ENCODE measurements around the gene ORC4. TPM values are rescaled to one million over a fixed set of nuclear protein-coding genes. Genes with fewer than 3 reads are reported as not detected.
"Not testable (repeated sequence)": the region's sequence is repeated elsewhere in the genome, so short reads cannot be mapped to it uniquely, and the experiment has no call there.

Gene ORC4
- total RNA-seq, 1 donor: 22.4 TPM

GRCh38 chr2:148021886-148022285 lies 1.3 kb upstream of the ORC4 start:
- H3K4me3 ChIP-seq (ENCODE audit: insufficient read depth, low read length): peak overlapping the region; percentile 94
- peaks cover 20% of the 10 kb centered on the region for H3K4me1 ChIP-seq (ENCODE audit: insufficient read depth, low read length)
- peaks cover 91% of the 10 kb centered on the region for H3K79me2 ChIP-seq (ENCODE audit: insufficient read depth, low read length)
- no peaks in the 10 kb centered on the region for H3K9me3 ChIP-seq (ENCODE audit: low read depth, low read length)
- H3K27me3 ChIP-seq (ENCODE audit: insufficient read depth, low read length): no peaks in the 10 kb centered on the region
- peak overlapping the region; percentile 87 for H3K27ac ChIP-seq (ENCODE audit: low read depth, low read length)
- peak overlapping the region; percentile 95 for H3K4me2 ChIP-seq (ENCODE audit: insufficient read depth, low read length)
- peaks cover 12% of the 10 kb centered on the region for H4K20me1 ChIP-seq (ENCODE audit: insufficient read depth, low read length)
- no peak for DNase-seq (ENCODE audit: insufficient read length, low spot score, missing footprints)
- no peak for TF ChIP-seq CTCF (IDR thresholded peaks at IDR 0.05; ENCODE audit: extremely low read depth, low read depth, low read length)
- no peaks in the 10 kb centered on the region for H3K36me3 ChIP-seq (ENCODE audit: insufficient read depth, low read length)
- H2AFZ ChIP-seq (ENCODE audit: low read length): peak overlapping the region; percentile 27

- H3K36me3 ChIP-seq (ENCODE audit: insufficient read depth, low read length): no peaks in the 10 kb centered on the region
- no peaks in the 10 kb centered on the region for H3K27me3 ChIP-seq (ENCODE audit: insufficient read depth, low read length)
- no peak for TF ChIP-seq CTCF (IDR thresholded peaks at IDR 0.05; ENCODE audit: extremely low read depth, low read depth, low read length)
- H2AFZ ChIP-seq (ENCODE audit: low read length): peak within 1 kb of the TSS; percentile 99
- DNase-seq (ENCODE audit: insufficient read length, low spot score, missing footprints): no peak
- no peaks in the 10 kb centered on the region for H3K9me3 ChIP-seq (ENCODE audit: low read depth, low read length)
- H3K27ac ChIP-seq (ENCODE audit: low read depth, low read length): peak within 1 kb of the TSS; percentile 87
- peak within 1 kb of the TSS; percentile 94 for H3K4me3 ChIP-seq (ENCODE audit: insufficient read depth, low read length)
- H3K4me1 ChIP-seq (ENCODE audit: insufficient read depth, low read length): peaks cover 20% of the 10 kb centered on the region
- peak within 1 kb of the TSS; percentile 99 for H3K4me2 ChIP-seq (ENCODE audit: insufficient read depth, low read length)
- peaks cover 92% of the 10 kb centered on the region for H3K79me2 ChIP-seq (ENCODE audit: insufficient read depth, low read length)
- peaks cover 15% of the 10 kb centered on the region for H4K20me1 ChIP-seq (ENCODE audit: insufficient read depth, low read length)
Observed at GRCh38 chr2:148021059-148021861, 723 bp upstream of the ORC4 start, which contains the start of gene MBD5. Gene MBD5, plus strand, starts transcription at chr2:148021091.

- Histone ChIP-seq H2AFZ (ENCODE audit: low read length) (no peak overlapping the region), H4K20me1 (ENCODE audit: insufficient read depth, low read length) (peaks cover 21% of the 10 kb centered on the region), H3K4me3 (ENCODE audit: insufficient read depth, low read length) (no peak overlapping the region), H3K27ac (ENCODE audit: low read depth, low read length) (no peak overlapping the region), H3K36me3 (ENCODE audit: insufficient read depth, low read length) (no peaks in the 10 kb centered on the region), H3K79me2 (ENCODE audit: insufficient read depth, low read length) (peaks cover 93% of the 10 kb centered on the region), H3K4me2 (ENCODE audit: insufficient read depth, low read length) (no peak overlapping the region), H3K27me3 (ENCODE audit: insufficient read depth, low read length) (no peaks in the 10 kb centered on the region), H3K4me1 (ENCODE audit: insufficient read depth, low read length) (peaks cover 1% of the 10 kb centered on the region), H3K9me3 (ENCODE audit: low read depth, low read length) (no peaks in the 10 kb centered on the region)
- no peak for DNase-seq (ENCODE audit: insufficient read length, low spot score, missing footprints)
- TF ChIP-seq CTCF (IDR thresholded peaks at IDR 0.05; ENCODE audit: extremely low read depth, low read depth, low read length): no peak
Observed at GRCh38 chr2:148014616-148015015, 5.9 kb downstream of the ORC4 start.

- Histone ChIP-seq H2AFZ (ENCODE audit: low read length) (no peak overlapping the region), H3K4me2 (ENCODE audit: insufficient read depth, low read length) (no peak overlapping the region), H3K27me3 (ENCODE audit: insufficient read depth, low read length) (no peaks in the 10 kb centered on the region), H3K36me3 (ENCODE audit: insufficient read depth, low read length) (no peaks in the 10 kb centered on the region), H3K4me3 (ENCODE audit: insufficient read depth, low read length) (no peak overlapping the region), H3K79me2 (ENCODE audit: insufficient read depth, low read length) (peaks cover 92% of the 10 kb centered on the region), H3K9me3 (ENCODE audit: low read depth, low read length) (no peaks in the 10 kb centered on the region), H3K4me1 (ENCODE audit: insufficient read depth, low read length) (no peaks in the 10 kb centered on the region), H4K20me1 (ENCODE audit: insufficient read depth, low read length) (peaks cover 20% of the 10 kb centered on the region), H3K27ac (ENCODE audit: low read depth, low read length) (no peak overlapping the region)
- no peak for DNase-seq (ENCODE audit: insufficient read length, low spot score, missing footprints)
- TF ChIP-seq CTCF (IDR thresholded peaks at IDR 0.05; ENCODE audit: extremely low read depth, low read depth, low read length): no peak
Observed at GRCh38 chr2:148013876-148014275, 6.7 kb downstream of the ORC4 start.

- not testable (repeated sequence) for H3K36me3 ChIP-seq (ENCODE audit: insufficient read depth, low read length); H3K27ac ChIP-seq (ENCODE audit: low read depth, low read length); H3K4me2 ChIP-seq (ENCODE audit: insufficient read depth, low read length); H3K4me1 ChIP-seq (ENCODE audit: insufficient read depth, low read length); H3K9me3 ChIP-seq (ENCODE audit: low read depth, low read length); H2AFZ ChIP-seq (ENCODE audit: low read length); DNase-seq (ENCODE audit: insufficient read length, low spot score, missing footprints); H4K20me1 ChIP-seq (ENCODE audit: insufficient read depth, low read length); H3K4me3 ChIP-seq (ENCODE audit: insufficient read depth, low read length); H3K27me3 ChIP-seq (ENCODE audit: insufficient read depth, low read length)
- peaks cover 87% of the 10 kb centered on the region for H3K79me2 ChIP-seq (ENCODE audit: insufficient read depth, low read length)
Observed at GRCh38 chr2:148008411-148008810, 12.1 kb downstream of the ORC4 start.
